ENCODE results near the gene MAGI2.

GRCh38 chr7:78673272-78673671 is 780.2 kb downstream of the MAGI2 start:
- TF ChIP-seq EZH2phosphoT487 (IDR thresholded peaks at IDR 0.05; ENCODE audit: borderline replicate concordance) (no peak), CTCF (conservative IDR thresholded peaks at IDR 0.05; ENCODE audit: low read length) (no peak)

Data from Loucy (cell line).